ENCODE results near the gene XIRP2.

DNA sequence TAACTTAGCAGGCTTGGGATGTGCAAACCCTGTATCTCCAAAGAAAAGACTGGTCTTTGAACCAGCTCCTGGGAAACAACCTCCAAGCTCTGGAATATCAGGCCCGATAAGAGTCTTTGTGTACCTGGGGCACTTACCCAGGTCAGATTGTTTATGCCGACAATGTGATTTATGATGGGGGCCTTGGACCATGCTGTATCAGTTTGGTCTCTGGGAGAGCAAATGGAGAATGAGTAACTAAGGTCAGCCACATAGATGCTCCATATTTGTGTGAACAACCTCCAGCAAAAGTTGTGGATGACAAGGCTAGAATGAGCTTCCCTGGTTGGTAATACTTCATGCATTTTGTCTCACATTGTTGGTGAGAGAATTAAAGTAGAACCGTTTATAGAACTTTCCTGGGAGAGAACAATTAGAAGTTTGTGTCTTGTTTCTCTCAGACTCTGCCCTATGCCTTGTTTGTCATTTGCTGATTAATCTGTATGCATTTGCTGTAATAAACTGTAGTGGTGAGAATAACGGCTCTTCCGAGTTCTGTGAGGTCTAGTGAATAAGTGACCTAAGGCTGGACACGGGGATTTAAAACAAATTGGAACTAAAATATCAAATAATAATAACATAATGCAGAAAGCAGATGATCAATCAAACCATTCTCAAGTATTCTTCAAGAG lies 259.1 kb downstream of the XIRP2 start:
- TF ChIP-seq, protein P1, sequence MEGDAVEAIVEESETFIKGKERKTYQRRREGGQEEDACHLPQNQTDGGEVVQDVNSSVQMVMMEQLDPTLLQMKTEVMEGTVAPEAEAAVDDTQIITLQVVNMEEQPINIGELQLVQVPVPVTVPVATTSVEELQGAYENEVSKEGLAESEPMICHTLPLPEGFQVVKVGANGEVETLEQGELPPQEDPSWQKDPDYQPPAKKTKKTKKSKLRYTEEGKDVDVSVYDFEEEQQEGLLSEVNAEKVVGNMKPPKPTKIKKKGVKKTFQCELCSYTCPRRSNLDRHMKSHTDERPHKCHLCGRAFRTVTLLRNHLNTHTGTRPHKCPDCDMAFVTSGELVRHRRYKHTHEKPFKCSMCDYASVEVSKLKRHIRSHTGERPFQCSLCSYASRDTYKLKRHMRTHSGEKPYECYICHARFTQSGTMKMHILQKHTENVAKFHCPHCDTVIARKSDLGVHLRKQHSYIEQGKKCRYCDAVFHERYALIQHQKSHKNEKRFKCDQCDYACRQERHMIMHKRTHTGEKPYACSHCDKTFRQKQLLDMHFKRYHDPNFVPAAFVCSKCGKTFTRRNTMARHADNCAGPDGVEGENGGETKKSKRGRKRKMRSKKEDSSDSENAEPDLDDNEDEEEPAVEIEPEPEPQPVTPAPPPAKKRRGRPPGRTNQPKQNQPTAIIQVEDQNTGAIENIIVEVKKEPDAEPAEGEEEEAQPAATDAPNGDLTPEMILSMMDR (IDR thresholded peaks at IDR 0.05): no peak
- no peak for TF ChIP-seq POLR2A (IDR thresholded peaks at IDR 0.05)
